Mucosa of rectum (tissue), 2 donors: Measurements from ENCODE around the gene OGG1.

Source experiments
- H3K27ac ChIP-seq, 2 donors: one replicate each; pipeline ENCODE4 v1.7.0; 2013; ENCODE audit warnings: inconsistent platforms in 2 of 2, low read depth in 2 of 2, low read length in 2 of 2
- H3K27me3 ChIP-seq, 2 donors: one replicate each; pipeline ENCODE4 v1.7.0; 2013; ENCODE audit warnings: low read length in 2 of 2; ENCODE audit not compliant: control insufficient read depth in 2 of 2, insufficient read depth in 2 of 2
- H3K36me3 ChIP-seq, 2 donors: one replicate each; pipeline ENCODE4 v1.7.0; 2013; ENCODE audit warnings: low read length in 2 of 2; ENCODE audit not compliant: control insufficient read depth in 2 of 2, insufficient read depth in 2 of 2
- H3K4me1 ChIP-seq, 2 donors: one replicate each; pipeline ENCODE4 v1.7.0; 2013; ENCODE audit warnings: low read length in 2 of 2, mild to moderate bottlenecking in 1 of 2; ENCODE audit not compliant: control insufficient read depth in 2 of 2, insufficient read depth in 2 of 2
- H3K4me3 ChIP-seq, 2 donors: one replicate each; pipeline ENCODE4 v1.7.0; 2013; ENCODE audit warnings: low read length in 2 of 2
- H3K9ac ChIP-seq, 2 donors: one replicate each; pipeline ENCODE4 v1.7.0; 2013; ENCODE audit warnings: low read length in 2 of 2, low read depth in 1 of 2, mild to moderate bottlenecking in 1 of 2
- H3K9me3 ChIP-seq, 2 donors: one replicate each; pipeline ENCODE4 v1.7.0; 2013; ENCODE audit warnings: low read length in 2 of 2; ENCODE audit not compliant: control insufficient read depth in 2 of 2
- donor health status: healthy.
- donor health status: Normal muscosa, but diverticular disease.

Gene OGG1

DNA sequence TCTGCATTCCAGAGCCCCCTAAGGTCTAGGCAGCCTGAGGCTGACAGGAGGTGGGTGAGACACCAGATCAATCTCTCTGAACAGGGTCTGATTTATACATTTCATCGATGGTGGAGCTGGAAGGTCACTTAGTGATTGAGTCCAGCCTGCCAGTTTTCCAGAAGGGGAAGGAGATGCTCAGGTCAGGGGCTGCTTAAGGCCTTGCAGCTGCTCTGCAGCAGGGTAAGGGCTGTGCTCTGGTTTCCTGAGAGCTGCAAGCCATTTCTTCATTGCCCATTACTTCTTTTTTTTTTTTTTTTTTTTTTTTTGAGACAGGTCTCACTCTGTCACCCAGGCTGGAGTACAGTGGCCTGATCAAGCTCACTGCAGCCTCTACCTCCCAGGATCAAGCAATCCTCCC, 31.8 kb downstream of the OGG1 start:
- H3K27ac ChIP-seq, result no peak overlapping the region
- peaks cover 36 to 49% of the 10 kb centered on the region in 2 donors for H3K36me3 ChIP-seq
- H3K9ac ChIP-seq, result no peak overlapping the region
- H3K4me1 ChIP-seq, result peaks cover 13 to 16% of the 10 kb centered on the region in 2 donors
- no peaks in the 10 kb centered on the region for H3K27me3 ChIP-seq
- H3K4me3 ChIP-seq, result no peak overlapping the region
- H3K9me3 ChIP-seq, result no peaks in the 10 kb centered on the region

- peak overlapping the region in 1 of 2 donors; percentile 7 for H3K27ac ChIP-seq
- H3K4me3 ChIP-seq, result no peak overlapping the region
- no peak overlapping the region for H3K9ac ChIP-seq
- no peaks in the 10 kb centered on the region for H3K9me3 ChIP-seq
- no peaks in the 10 kb centered on the region for H3K27me3 ChIP-seq
- peaks cover 13 to 16% of the 10 kb centered on the region in 2 donors for H3K4me1 ChIP-seq
- peaks cover 39 to 54% of the 10 kb centered on the region in 2 donors for H3K36me3 ChIP-seq
Observed at GRCh38 chr3:9781978-9782603, 32.3 kb downstream of the OGG1 start.

GRCh38 chr3:9782770-9783169, 33.0 kb downstream of the OGG1 start:
- H3K27me3 ChIP-seq, result no peaks in the 10 kb centered on the region
- peaks cover 13 to 16% of the 10 kb centered on the region in 2 donors for H3K4me1 ChIP-seq
- H3K36me3 ChIP-seq, result peaks cover 46 to 59% of the 10 kb centered on the region in 2 donors
- H3K4me3 ChIP-seq, result no peak overlapping the region
- H3K9me3 ChIP-seq, result no peaks in the 10 kb centered on the region
- peak overlapping the region in 1 of 2 donors; percentile 7 for H3K27ac ChIP-seq
- H3K9ac ChIP-seq, result no peak overlapping the region

DNA sequence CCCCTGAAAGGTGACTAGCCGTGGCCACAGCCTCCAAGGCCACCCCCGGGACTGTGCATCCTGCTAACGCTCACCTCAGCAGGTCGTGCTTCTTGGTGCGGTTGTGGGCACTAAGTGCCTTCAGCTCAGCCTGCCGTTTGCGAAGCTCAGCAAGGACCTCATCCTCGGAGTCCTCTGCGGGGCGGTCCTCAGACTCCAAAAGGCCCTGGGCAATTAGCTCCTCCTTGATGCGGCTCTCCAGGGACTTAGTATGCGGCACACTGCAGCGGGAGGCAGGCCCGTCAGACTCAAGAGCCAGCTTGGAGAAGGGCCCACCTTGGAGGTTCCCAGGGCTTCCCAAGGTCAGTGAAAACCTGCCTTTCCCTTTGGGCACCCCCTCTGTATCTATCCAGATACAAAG, 34.2 kb downstream of the OGG1 start:
- no peak overlapping the region for H3K9ac ChIP-seq
- no peaks in the 10 kb centered on the region for H3K27me3 ChIP-seq
- H3K4me3 ChIP-seq, result no peak overlapping the region
- no peak overlapping the region for H3K27ac ChIP-seq
- peaks cover 8 to 11% of the 10 kb centered on the region in 2 donors for H3K4me1 ChIP-seq
- peaks cover 48 to 59% of the 10 kb centered on the region in 2 donors for H3K36me3 ChIP-seq
- H3K9me3 ChIP-seq, result no peaks in the 10 kb centered on the region

GRCh38 chr3:9784965-9785364, 35.2 kb downstream of the OGG1 start:
- no peaks in the 10 kb centered on the region for H3K27me3 ChIP-seq
- H3K4me1 ChIP-seq, result peaks cover 4 to 6% of the 10 kb centered on the region in 2 donors
- H3K9me3 ChIP-seq, result no peaks in the 10 kb centered on the region
- H3K9ac ChIP-seq, result no peak overlapping the region
- H3K4me3 ChIP-seq, result no peak overlapping the region
- no peak overlapping the region for H3K27ac ChIP-seq
- peaks cover 55 to 63% of the 10 kb centered on the region in 2 donors for H3K36me3 ChIP-seq

DNA sequence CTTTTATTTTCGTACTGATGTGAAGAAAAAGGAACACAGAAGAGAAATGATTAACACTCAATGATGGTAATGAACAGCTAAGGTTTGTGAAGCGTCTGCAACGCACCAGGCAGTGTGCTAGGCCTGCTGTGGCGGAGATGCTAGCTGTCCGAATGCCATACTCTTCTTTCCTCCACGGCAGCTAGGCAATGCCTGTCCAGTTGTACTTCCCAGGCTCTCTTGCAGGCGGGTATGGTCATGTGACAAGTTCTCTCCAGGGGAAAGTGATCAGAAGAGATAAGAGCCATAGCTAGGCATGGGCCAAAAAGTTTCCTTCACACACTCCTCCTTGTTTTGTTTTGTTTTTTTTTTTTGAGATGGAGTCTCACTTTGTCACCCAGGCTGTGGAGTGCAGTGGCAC, 35.9 kb downstream of the OGG1 start:
- no peak overlapping the region for H3K27ac ChIP-seq
- H3K9ac ChIP-seq, result no peak overlapping the region
- peaks cover 51 to 63% of the 10 kb centered on the region in 2 donors for H3K36me3 ChIP-seq
- H3K4me1 ChIP-seq, result peaks cover 1 to 2% of the 10 kb centered on the region in 2 donors
- H3K9me3 ChIP-seq, result no peaks in the 10 kb centered on the region
- no peak overlapping the region for H3K4me3 ChIP-seq
- no peaks in the 10 kb centered on the region for H3K27me3 ChIP-seq

DNA sequence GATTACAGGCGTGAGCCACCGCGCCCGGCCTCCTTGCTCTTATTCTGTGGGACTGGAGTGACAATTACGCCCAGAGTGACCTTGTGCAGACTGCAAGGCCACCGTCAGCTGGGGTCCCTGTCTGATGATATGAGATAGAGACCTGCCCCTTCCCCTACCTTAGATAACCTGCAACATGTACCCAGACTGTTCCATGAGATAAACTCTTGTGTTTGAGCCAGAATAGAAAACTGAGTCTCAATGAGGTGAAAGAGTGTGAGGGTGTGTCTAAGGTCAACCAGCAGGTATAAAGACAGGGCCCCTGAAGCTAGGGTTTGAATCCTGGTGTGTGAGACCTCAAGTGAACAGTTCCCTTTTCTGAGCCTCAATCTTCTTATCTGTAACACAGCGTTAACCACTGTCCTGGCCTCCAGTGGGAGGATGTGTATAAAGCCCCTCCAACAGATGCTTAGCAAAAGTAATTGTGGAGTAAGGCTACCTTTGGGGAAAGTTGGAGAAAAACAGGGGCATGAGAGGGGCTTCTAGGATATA, 36.5 kb downstream of the OGG1 start:
- H3K27me3 ChIP-seq, result no peaks in the 10 kb centered on the region
- H3K4me1 ChIP-seq, result peaks cover 0 to 1% of the 10 kb centered on the region in 2 donors
- H3K27ac ChIP-seq, result no peak overlapping the region
- H3K36me3 ChIP-seq, result peaks cover 50 to 61% of the 10 kb centered on the region in 2 donors
- H3K9me3 ChIP-seq, result no peaks in the 10 kb centered on the region
- H3K9ac ChIP-seq, result no peak overlapping the region
- no peak overlapping the region for H3K4me3 ChIP-seq

GRCh38 chr3:9786825-9787669, 37.3 kb downstream of the OGG1 start:
- Histone ChIP-seq H3K4me3 (no peak overlapping the region), H3K9ac (no peak overlapping the region), H3K36me3 (peaks cover 47 to 57% of the 10 kb centered on the region in 2 donors), H3K9me3 (no peaks in the 10 kb centered on the region), H3K4me1 (peaks cover 3 to 8% of the 10 kb centered on the region in 2 donors), H3K27me3 (no peaks in the 10 kb centered on the region), H3K27ac (no peak overlapping the region)

DNA sequence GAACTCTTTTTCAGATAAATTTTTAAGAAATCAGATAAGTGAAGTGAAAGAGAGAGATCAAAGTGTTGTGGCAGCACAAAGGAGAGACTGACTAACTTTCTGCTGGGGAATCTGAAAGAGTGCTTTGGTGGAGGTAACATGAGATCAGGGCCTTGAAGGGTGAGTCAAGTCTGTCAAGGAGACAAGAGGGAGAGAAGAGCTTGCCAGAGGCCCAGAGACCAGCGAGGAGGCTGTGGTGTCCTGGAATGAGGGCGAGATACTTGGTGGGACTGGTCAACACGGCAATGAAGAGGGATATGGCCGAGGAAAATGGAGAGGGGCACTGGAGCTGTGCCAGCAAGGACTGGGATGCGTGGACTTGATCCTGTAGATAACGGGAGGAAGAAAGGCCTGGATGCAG, 38.0 kb downstream of the OGG1 start:
- no peaks in the 10 kb centered on the region for H3K27me3 ChIP-seq
- H3K27ac ChIP-seq, result no peak overlapping the region
- peaks cover 40 to 52% of the 10 kb centered on the region in 2 donors for H3K36me3 ChIP-seq

GRCh38 chr3:9791127-9791526, 41.4 kb downstream of the OGG1 start:
- Histone ChIP-seq H3K36me3 (peaks cover 31 to 41% of the 10 kb centered on the region in 2 donors), H3K27me3 (no peaks in the 10 kb centered on the region), H3K27ac (no peak overlapping the region), H3K4me1 (peaks cover 17 to 20% of the 10 kb centered on the region in 2 donors), H3K9ac (no peak overlapping the region), H3K9me3 (no peaks in the 10 kb centered on the region), H3K4me3 (no peak overlapping the region)

More for the DNA sequence above, 38.0 kb downstream of the OGG1 start:
- Histone ChIP-seq H3K9me3 (no peaks in the 10 kb centered on the region), H3K4me1 (peaks cover 3 to 8% of the 10 kb centered on the region in 2 donors), H3K4me3 (no peak overlapping the region), H3K9ac (no peak overlapping the region)
